GM20000 (cell line): ENCODE measurements around the gene NCAPD3.
A peak's percentile ranks its signal among the peaks of the same experiment; 100 is the strongest.

ENCODE experiments used
- DNase-seq: peaks from one replicate; pipeline ENCODE4 v3.0.0; 2012; ENCODE audit warnings: low spot score
- TF ChIP-seq, protein P1 (sequence below): IDR thresholded peaks from 2 replicates; pipeline ENCODE4 v1.5.1; 2012; ENCODE audit warnings: mild to moderate bottlenecking, control low read depth; ENCODE audit errors: extremely low read depth, missing control alignments

Gene NCAPD3

DNA sequence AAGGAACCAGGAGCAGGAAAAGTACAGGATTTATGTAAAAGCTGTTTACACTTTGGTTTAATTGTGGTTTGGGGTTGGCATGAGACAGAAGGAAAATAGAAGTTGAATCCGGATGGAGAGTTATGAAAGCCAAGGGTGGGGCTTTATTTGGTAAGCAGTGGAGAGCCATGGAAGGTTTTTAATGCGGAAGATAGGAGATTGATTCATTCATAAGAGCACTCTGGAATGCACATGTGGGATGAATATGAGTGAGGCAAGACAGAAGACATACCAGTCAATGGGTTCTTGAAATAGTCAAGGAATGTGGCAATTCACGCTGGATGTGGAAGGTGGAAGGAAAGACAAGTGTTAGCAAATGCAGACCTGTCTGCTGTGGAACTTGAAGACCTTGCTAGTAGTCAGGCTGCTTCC, 43.1 kb upstream of the NCAPD3 start:
- no peak for DNase-seq
- TF ChIP-seq, protein P1, sequence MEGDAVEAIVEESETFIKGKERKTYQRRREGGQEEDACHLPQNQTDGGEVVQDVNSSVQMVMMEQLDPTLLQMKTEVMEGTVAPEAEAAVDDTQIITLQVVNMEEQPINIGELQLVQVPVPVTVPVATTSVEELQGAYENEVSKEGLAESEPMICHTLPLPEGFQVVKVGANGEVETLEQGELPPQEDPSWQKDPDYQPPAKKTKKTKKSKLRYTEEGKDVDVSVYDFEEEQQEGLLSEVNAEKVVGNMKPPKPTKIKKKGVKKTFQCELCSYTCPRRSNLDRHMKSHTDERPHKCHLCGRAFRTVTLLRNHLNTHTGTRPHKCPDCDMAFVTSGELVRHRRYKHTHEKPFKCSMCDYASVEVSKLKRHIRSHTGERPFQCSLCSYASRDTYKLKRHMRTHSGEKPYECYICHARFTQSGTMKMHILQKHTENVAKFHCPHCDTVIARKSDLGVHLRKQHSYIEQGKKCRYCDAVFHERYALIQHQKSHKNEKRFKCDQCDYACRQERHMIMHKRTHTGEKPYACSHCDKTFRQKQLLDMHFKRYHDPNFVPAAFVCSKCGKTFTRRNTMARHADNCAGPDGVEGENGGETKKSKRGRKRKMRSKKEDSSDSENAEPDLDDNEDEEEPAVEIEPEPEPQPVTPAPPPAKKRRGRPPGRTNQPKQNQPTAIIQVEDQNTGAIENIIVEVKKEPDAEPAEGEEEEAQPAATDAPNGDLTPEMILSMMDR: no peak

DNA sequence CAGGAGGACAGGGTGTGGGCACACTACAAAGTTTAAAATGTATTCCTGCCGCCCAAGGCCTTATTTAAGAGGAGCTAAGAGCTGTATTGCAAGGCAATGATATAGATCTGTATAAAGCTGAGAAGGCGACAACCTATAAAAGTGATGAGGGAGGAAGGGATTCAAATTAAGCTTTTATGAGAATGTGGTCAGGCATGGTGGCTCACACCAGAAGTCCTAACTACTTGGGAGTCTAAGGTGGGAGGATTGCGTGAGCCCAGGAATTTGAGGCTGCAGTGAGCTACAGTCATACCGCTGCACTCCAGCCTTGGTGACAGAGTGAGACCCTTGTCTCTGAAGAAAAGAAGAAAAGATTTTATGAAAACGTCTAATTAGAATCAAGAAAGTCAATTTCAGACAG, 42.7 kb upstream of the NCAPD3 start:
- no peak for DNase-seq
- TF ChIP-seq, protein P1: no peak

DNA sequence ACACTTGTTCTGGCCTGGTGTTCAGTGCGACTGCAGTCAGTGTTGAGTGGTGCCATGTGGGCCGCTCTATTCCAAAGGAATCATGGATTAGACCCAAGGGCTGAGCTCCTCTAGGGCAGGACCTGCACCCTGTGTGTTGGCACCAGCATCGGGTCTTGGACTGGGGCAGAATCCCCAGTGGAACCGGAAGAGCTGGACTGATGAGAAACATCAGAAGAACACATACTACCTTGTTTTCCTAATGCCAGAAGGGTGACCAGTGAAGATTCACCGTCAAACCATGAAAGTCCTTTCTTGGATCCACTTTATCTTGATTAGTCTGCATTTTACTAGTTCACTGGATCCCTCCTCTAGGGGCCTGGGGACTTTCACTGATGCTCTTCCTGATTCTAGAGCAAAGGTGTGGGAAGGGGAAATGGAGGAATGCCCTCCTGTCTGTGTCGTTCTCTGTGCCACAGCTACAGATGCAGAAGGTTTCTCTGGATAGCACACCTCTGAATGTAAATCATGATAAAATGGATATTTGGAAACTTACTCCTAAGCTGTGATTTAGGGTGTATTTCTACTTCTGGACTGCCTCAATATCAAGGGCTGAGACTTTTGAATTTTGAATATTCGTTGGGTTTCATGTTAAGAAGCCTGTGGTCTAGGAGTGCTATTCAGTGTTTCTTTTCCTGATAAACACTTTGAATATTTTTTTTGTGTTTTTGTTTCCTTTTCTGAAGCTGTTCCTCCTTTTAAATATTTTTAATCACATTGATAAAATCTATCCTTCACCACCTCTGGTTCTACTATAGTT, 41.4 kb upstream of the NCAPD3 start:
- DNase-seq: no peak
- TF ChIP-seq, protein P1: no peak

DNA sequence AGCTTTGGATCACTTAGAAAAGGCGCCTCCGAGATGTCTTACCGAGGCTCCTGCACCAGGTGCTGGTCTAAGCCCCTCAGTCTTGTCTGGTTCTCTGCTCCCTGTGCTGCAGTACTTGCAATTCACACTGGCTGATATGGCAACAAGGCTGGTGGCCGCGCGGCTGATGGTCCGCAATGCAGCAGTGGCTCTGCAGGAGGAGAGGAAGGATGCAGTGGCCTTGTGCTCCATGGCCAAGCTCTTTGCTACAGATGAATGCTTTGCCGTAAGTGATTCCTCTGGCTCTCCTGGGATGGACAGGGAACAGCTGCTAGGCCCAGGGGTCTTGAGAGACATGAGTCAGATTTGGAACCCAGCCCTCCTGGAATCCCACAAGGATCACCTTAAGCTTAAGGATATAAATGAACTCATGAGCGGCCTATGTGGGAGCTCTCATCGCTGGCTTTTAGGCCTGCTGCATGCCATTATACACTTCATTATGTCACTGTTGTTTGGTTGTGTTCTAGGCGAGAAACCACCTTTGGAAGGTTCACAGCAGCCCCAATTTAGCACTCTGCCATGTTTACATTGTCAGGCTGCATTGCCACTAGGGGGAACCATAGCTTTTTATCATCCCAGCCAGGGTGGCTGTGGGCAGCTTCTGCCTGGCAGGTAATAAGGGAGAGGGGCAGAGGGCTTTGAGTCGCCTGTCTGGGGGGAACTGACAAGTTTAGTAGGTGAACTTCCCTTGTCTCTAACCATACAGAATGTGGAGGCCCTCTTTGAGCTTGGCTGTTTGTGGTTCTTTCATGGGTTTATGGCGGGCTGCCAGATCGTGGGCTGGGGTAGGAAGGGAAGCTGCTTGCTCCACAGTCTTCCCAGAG, 38.1 kb upstream of the NCAPD3 start:
- DNase-seq: peak; percentile 52

DNA sequence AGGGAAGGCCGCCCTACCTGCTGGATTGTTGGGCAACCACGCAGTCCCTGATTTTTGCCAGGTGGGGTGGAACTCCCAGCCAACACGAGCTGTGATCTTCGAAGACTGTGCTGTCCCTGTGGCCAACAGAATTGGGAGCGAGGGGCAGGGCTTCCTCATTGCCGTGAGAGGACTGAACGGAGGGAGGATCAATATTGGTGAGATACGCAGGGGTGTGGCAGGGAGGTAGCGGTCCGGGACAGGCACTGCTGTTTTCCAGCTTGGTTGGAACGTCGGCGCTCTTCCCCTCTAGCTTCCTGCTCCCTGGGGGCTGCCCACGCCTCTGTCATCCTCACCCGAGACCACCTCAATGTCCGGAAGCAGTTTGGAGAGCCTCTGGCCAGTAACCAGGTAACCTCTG, 37.2 kb upstream of the NCAPD3 start:
- no peak for DNase-seq

More for the DNA sequence above, 38.1 kb upstream of the NCAPD3 start:
- TF ChIP-seq, protein P1: peak; percentile 49

DNA sequence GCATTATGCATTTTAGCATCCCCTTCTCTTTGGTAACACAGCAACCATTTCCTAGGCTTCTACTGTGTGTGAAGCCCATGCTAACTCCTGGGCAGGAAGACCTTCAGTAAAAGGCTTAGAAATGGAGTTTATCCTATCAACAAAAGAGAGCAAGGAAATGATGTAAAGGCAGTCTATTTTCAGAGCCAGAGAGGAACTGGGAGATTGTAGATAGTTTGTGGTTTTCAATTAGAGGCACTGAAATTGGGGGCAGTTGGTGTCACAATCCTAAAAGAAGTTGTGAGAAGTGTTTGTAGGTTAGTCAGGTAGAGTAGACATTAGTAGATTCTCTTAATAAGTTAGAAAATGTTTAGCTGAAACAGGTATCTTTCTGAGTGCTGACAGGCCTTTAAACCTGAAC, 36.7 kb upstream of the NCAPD3 start:
- no peak for DNase-seq

More for the DNA sequence above, 37.2 kb upstream of the NCAPD3 start:
- TF ChIP-seq, protein P1: no peak

DNA sequence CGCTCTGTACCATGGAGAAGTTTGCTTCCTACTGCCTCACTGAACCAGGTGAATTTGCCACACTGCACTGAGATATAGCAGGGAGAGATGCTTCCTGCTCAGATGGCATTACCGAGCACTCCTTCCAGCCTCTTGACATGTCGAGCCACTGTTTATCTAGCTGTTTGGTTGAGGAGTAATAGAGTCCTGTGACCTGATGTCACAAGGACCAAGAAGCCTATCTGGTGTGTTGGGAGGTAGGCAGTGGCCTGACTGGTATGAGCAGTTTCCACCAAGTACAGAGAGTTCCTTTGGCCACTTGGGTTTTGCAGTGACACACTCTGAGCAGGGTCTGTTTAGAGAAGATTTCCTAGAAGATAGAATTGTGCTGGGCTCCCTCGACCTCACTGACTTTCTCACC, 34.8 kb upstream of the NCAPD3 start:
- no peak for DNase-seq
- TF ChIP-seq, protein P1: no peak

More for the DNA sequence above, 36.7 kb upstream of the NCAPD3 start:
- TF ChIP-seq, protein P1: no peak
